ENCODE results near the gene ARPC5L.

DNA sequence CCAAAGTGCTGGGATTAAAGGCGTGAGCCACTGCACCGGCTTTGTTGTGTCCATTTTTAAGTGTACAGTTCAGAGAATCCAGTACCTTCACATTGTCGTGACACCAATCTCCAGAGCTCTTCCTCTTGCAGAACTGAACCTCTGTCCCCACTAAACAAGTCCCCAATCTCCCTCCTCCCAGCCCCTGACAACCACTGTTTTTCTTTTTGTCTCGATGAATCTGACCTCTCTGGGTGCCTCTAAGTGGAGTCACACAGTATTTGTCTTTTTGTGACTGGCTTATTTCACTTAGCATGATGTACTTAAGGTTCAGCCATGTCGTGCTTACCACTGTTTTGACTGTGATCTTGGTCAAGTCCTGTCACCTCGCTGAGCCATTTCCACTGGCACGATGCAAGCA is 7.1 kb upstream of the ARPC5L start:
- TF ChIP-seq, protein P1, sequence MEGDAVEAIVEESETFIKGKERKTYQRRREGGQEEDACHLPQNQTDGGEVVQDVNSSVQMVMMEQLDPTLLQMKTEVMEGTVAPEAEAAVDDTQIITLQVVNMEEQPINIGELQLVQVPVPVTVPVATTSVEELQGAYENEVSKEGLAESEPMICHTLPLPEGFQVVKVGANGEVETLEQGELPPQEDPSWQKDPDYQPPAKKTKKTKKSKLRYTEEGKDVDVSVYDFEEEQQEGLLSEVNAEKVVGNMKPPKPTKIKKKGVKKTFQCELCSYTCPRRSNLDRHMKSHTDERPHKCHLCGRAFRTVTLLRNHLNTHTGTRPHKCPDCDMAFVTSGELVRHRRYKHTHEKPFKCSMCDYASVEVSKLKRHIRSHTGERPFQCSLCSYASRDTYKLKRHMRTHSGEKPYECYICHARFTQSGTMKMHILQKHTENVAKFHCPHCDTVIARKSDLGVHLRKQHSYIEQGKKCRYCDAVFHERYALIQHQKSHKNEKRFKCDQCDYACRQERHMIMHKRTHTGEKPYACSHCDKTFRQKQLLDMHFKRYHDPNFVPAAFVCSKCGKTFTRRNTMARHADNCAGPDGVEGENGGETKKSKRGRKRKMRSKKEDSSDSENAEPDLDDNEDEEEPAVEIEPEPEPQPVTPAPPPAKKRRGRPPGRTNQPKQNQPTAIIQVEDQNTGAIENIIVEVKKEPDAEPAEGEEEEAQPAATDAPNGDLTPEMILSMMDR (IDR thresholded peaks at IDR 0.05), result no peak
- TF ChIP-seq POLR2A (IDR thresholded peaks at IDR 0.05), result no peak

Data from testis (tissue), 2 donors.